RWPE2 (cell line): ENCODE measurements around the gene CDC42SE2.

Experiments used
- ATAC-seq: fragments of 200-7000 bp; cut with Tn5 transposase; 3 replicates; pipeline ENCODE4 v1.9.1; 2021; ENCODE audit warnings: low read depth
- DNase-seq: peaks from one replicate; pipeline ENCODE4 v3.0.0-alpha.2; 2020; ENCODE audit warnings: low spot score
- H3K27ac ChIP-seq: fragments of 450-650 bp; 2 replicates; pipeline ENCODE4 v1.5.1; 2017; ENCODE audit warnings: mild to moderate bottlenecking; ENCODE audit not compliant: poor library complexity, severe bottlenecking
- H3K27me3 ChIP-seq: fragments of 250-450 bp; sonication (Bioruptor Pico); 2 replicates; pipeline ENCODE4 v1.5.1; 2021; ENCODE audit warnings: mild to moderate bottlenecking, moderate library complexity; ENCODE audit not compliant: insufficient read depth, poor library complexity, severe bottlenecking
- H3K36me3 ChIP-seq: fragments of 250-450 bp; sonication (Bioruptor Pico); 2 replicates; pipeline ENCODE4 v1.5.1; 2020; ENCODE audit warnings: low read depth, mild to moderate bottlenecking, moderate library complexity
- H3K4me1 ChIP-seq: fragments of 250-450 bp; sonication (Bioruptor Pico); 2 replicates; pipeline ENCODE4 v1.5.1; 2021; ENCODE audit warnings: mild to moderate bottlenecking, moderate library complexity; ENCODE audit not compliant: insufficient read depth, poor library complexity, severe bottlenecking
- H3K4me3 ChIP-seq: fragments of 250-450 bp; sonication (Bioruptor Pico); 2 replicates; pipeline ENCODE4 v1.5.1; 2021; ENCODE audit warnings: mild to moderate bottlenecking, moderate library complexity; ENCODE audit not compliant: severe bottlenecking
- H3K9me3 ChIP-seq: fragments of 250-450 bp; sonication (Bioruptor Pico); 2 replicates; pipeline ENCODE4 v1.5.1; 2021; ENCODE audit warnings: mild to moderate bottlenecking, moderate library complexity; ENCODE audit not compliant: severe bottlenecking
- TF ChIP-seq, protein P1 (sequence below): fragments of 450-650 bp; IDR thresholded peaks from one replicate; pipeline ENCODE4 v1.5.1; 2017; ENCODE audit warnings: mild to moderate bottlenecking, moderate library complexity; ENCODE audit not compliant: poor library complexity, severe bottlenecking

The CDC42SE2 gene, protein sequence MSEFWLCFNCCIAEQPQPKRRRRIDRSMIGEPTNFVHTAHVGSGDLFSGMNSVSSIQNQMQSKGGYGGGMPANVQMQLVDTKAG

DNA sequence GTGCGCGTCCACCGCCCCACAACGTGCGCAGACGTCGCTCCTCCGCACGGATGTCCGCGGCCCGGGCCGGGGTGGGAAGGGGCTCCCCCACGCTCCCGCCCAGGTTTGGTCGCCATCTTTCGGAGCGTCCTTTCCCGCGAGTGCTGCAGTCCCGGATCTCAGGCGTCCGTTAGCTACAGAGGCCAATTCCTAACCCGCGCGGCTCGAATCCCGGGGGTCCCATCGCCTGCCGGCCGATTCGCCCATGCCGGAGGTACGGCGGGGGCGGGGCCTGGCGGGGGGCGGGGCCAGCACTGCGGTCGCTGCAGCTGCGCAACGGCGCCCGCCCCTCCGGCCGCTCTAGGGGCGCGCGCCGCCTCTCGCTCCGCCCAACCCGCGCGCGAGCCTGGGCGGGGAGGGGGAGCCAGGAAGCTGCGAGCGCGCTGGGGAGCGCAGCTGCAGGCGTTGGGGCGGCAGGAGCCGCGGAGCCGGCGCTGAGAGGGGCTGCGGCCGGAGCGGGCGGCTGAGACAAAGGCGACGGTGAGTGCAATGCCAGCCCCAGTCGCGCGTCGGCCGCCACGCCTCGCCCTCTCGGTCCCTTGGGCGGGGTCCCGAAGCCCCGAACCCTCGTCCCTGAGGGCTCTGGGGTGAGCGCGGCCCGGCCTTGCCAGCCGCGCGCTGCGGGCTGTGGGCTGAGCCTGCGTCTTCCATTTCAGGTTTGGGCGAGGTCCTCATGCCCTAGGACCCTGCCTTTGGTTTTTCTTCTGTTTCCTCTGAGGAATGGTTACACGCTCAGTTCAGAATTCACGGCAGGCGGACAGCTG is at the start of gene CDC42SE2:
CDC42SE2 (plus strand) TSS at position 406 of the 803 bp plus-strand sequence. CDS start 95,441 bp downstream, outside the sequence.
- peak; percentile 91 for ATAC-seq
- DNase-seq: peak; percentile 79
- TF ChIP-seq, protein P1, sequence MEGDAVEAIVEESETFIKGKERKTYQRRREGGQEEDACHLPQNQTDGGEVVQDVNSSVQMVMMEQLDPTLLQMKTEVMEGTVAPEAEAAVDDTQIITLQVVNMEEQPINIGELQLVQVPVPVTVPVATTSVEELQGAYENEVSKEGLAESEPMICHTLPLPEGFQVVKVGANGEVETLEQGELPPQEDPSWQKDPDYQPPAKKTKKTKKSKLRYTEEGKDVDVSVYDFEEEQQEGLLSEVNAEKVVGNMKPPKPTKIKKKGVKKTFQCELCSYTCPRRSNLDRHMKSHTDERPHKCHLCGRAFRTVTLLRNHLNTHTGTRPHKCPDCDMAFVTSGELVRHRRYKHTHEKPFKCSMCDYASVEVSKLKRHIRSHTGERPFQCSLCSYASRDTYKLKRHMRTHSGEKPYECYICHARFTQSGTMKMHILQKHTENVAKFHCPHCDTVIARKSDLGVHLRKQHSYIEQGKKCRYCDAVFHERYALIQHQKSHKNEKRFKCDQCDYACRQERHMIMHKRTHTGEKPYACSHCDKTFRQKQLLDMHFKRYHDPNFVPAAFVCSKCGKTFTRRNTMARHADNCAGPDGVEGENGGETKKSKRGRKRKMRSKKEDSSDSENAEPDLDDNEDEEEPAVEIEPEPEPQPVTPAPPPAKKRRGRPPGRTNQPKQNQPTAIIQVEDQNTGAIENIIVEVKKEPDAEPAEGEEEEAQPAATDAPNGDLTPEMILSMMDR: no peak
- H3K4me1 ChIP-seq: peaks cover 37% of the 10 kb centered on the region
- H3K27ac ChIP-seq: peak within 1 kb of the TSS; percentile 71
- H3K36me3 ChIP-seq: no peaks in the 10 kb centered on the region
- H3K4me3 ChIP-seq: peak within 1 kb of the TSS; percentile 89
- H3K27me3 ChIP-seq: no peaks in the 10 kb centered on the region
- no peaks in the 10 kb centered on the region for H3K9me3 ChIP-seq

DNA sequence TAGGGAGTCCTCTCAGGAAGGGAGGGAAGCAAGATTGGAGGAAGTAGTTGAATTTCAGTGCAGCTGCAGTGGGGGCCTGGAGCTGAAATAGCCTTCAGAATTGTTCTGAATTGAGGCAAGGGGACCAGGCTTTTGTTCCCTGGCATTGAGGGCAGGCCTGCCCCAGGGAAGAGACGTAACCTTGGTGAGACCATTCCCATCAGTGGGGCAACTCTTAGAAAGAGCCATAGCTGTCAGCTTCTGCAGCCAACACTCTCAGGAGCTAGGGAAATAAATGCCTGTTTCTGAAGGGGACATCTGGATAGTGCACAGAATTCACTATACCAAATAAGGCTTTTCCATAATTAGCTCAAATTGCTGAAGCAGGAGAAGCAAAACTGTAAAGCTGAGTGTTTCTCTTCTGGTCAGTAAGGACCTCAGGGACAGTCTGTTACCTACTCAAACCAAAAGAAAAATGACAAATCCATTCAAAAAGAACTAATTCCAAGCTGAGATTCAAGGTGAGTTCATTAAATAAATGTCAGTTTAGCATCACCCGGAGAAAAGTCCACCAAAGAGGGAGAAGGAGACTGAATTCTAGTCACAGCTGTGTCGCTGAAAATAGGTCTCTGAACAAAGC is 49.1 kb upstream of the CDC42SE2 start:
- ATAC-seq: no peak
- H3K4me1 ChIP-seq: peaks cover 15% of the 10 kb centered on the region
- H3K9me3 ChIP-seq: no peaks in the 10 kb centered on the region
- no peak for DNase-seq
- no peaks in the 10 kb centered on the region for H3K36me3 ChIP-seq
- no peak overlapping the region for H3K4me3 ChIP-seq
- H3K27ac ChIP-seq: no peak overlapping the region
- no peaks in the 10 kb centered on the region for H3K27me3 ChIP-seq
- TF ChIP-seq, protein P1: no peak

DNA sequence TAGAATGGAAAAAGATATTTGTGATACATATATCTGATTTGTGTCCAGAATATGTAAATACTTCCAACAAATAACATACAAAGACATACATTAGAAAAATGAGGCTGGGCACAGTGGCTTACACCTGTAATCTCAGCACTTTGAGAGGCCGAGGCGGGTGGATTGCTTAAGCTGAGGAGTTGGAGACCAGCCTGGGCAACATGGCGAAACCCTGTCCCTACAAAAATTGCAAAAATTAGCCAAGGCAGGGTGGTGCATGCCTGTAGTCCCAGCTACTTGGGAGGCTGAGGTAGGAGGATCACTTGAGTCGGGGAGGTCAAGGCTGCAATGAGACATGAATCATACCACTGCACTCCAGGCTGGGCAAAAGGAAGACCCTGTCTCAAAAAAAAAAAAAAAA is 46.1 kb upstream of the CDC42SE2 start:
- Histone ChIP-seq H3K4me1 (peaks cover 23% of the 10 kb centered on the region), H3K36me3 (no peaks in the 10 kb centered on the region)

DNA sequence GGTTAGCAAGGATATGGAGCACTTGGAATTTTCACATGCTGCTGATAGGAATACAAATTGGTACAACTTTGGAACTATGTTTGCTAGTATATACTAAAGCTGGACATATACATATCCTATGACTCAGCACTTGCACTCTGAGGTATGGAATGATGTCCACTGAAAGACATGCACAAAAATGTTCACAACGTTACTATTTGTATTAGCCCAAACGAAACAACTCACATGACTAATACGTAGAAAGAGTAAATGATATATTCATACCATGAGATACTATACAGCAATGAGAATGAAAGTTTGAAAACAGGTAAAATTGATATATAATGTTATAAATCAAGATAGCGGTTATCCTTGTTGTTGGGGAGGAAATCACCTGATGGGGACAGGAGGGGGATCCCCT is 45.5 kb upstream of the CDC42SE2 start:
- H3K27ac ChIP-seq: no peak overlapping the region
- TF ChIP-seq, protein P1: no peak
- ATAC-seq: peak; percentile 77
- H3K9me3 ChIP-seq: no peaks in the 10 kb centered on the region
- peaks cover 23% of the 10 kb centered on the region for H3K4me1 ChIP-seq
- no peak overlapping the region for H3K4me3 ChIP-seq
- no peak for DNase-seq
- no peaks in the 10 kb centered on the region for H3K27me3 ChIP-seq
- no peaks in the 10 kb centered on the region for H3K36me3 ChIP-seq

More for the DNA sequence above, 46.1 kb upstream of the CDC42SE2 start:
- Histone ChIP-seq H3K4me3 (no peak overlapping the region), H3K9me3 (no peaks in the 10 kb centered on the region), H3K27me3 (no peaks in the 10 kb centered on the region), H3K27ac (no peak overlapping the region)
- no peak for DNase-seq
- TF ChIP-seq, protein P1: no peak
- ATAC-seq: no peak

DNA sequence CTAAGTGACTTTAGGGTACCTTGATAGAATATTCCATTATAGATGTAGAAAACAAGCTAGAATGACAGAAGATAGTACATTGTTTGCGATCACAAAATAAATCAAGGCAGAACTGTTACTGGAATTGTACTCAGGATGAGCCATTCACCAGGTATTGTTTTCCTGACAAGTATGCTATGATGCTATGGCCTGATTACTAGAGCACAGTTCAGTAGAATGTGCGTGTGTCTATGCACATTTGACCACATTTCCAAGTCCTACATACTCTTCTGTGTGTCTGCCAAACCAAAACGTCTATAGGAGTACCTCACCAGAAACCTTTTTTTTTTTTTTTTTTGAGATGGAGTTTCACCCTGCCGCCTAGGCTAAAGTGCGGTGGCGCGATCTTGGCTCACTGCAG is 43.3 kb upstream of the CDC42SE2 start:
- Histone ChIP-seq H3K36me3 (no peaks in the 10 kb centered on the region), H3K27me3 (no peaks in the 10 kb centered on the region), H3K27ac (no peak overlapping the region), H3K4me1 (peaks cover 23% of the 10 kb centered on the region), H3K4me3 (no peak overlapping the region), H3K9me3 (no peaks in the 10 kb centered on the region)
- DNase-seq (no peak), ATAC-seq (no peak)
- TF ChIP-seq, protein P1: no peak
